Neural cell (in vitro differentiated cells): Measurements from ENCODE around the gene ATP8B4. TPM values are rescaled to one million over a fixed set of nuclear protein-coding genes. Genes with fewer than 3 reads are reported as not detected.

Source experiments
- H2AFZ ChIP-seq: fragments of 200-600, 300-800 bp; sonication (generic), shearing (Covaris generic); 2 replicates; pipeline ENCODE4 v1.6.0; 2014; ENCODE audit warnings: low read depth, mild to moderate bottlenecking, antibody characterized with exemption, low read length, moderate library complexity
- H3F3A ChIP-seq: fragments of 200-600 bp; shearing (Covaris generic); 2 replicates; pipeline ENCODE4 v1.6.1; 2016; ENCODE audit warnings: mild to moderate bottlenecking, moderate library complexity, mixed read lengths, antibody characterized with exemption, low read length; ENCODE audit not compliant: insufficient read depth, poor library complexity, severe bottlenecking
- H3K27ac ChIP-seq: fragments of 200-600, 300-800 bp; sonication (generic), shearing (Covaris generic); 2 replicates; pipeline ENCODE4 v1.5.1; 2014; ENCODE audit warnings: mild to moderate bottlenecking, low read length, moderate library complexity
- H3K27me3 ChIP-seq: fragments of 300-800, 200-600 bp; sonication (generic), shearing (Covaris generic); 2 replicates; pipeline ENCODE4 v1.6.0; 2014; ENCODE audit warnings: mild to moderate bottlenecking, low read depth, low read length, moderate library complexity; ENCODE audit not compliant: insufficient read depth
- H3K36me3 ChIP-seq: fragments of 300-800, 200-600 bp; sonication (generic), shearing (Covaris generic); 2 replicates; pipeline ENCODE4 v1.5.1; 2014; ENCODE audit warnings: mild to moderate bottlenecking, antibody characterized with exemption, low read length, moderate library complexity; ENCODE audit not compliant: insufficient read depth
- H3K4me2 ChIP-seq: fragments of 300-800, 200-600 bp; sonication (generic), shearing (Covaris generic); 2 replicates; pipeline ENCODE4 v1.6.0; 2014; ENCODE audit warnings: mild to moderate bottlenecking, low read length
- H3K4me3 ChIP-seq: fragments of 300-800, 200-600 bp; sonication (generic), shearing (Covaris generic); 2 replicates; pipeline ENCODE4 v1.5.1; 2014; ENCODE audit warnings: mild to moderate bottlenecking, low read length, moderate library complexity
- H3K79me2 ChIP-seq: fragments of 200-600 bp; shearing (Covaris generic); replicated peaks from 2 replicates; pipeline ENCODE4 v1.6.0; 2014; ENCODE audit warnings: mild to moderate bottlenecking, low read length, moderate library complexity; ENCODE audit not compliant: insufficient read depth
- H3K9ac ChIP-seq: fragments of 300-800, 200-600 bp; sonication (generic), shearing (Covaris generic); 2 replicates; pipeline ENCODE4 v1.6.1; 2016; ENCODE audit warnings: mild to moderate bottlenecking, low read length, mixed read lengths
- H3K9me2 ChIP-seq: fragments of 200-600 bp; shearing (Covaris generic); 2 replicates; pipeline ENCODE4 v1.6.1; 2016; ENCODE audit warnings: mild to moderate bottlenecking, low read length, mixed read lengths; ENCODE audit not compliant: insufficient read depth
- H3K9me3 ChIP-seq: fragments of 200-600, 300-800 bp; sonication (generic), shearing (Covaris generic); 2 replicates; pipeline ENCODE4 v1.6.1; 2016; ENCODE audit warnings: mild to moderate bottlenecking, mixed run types, low read length, moderate library complexity, mixed read lengths
- H4K20me1 ChIP-seq: fragments of 200-600 bp; shearing (Covaris generic); 2 replicates; pipeline ENCODE4 v1.6.1; 2016; ENCODE audit warnings: mild to moderate bottlenecking, mixed run types; ENCODE audit not compliant: insufficient read depth
- CTCF ChIP-seq: fragments of 450-650 bp; IDR thresholded peaks from 2 replicates; pipeline ENCODE4 v1.5.1; 2014; ENCODE audit warnings: antibody characterized with exemption, mild to moderate bottlenecking, moderate library complexity; ENCODE audit not compliant: poor library complexity, severe bottlenecking
- EP300 ChIP-seq: fragments of 450-650 bp; conservative IDR thresholded peaks from 2 replicates; pipeline ENCODE4 v1.6.1; 2014; ENCODE audit warnings: antibody characterized with exemption, mild to moderate bottlenecking, moderate library complexity; ENCODE audit not compliant: poor library complexity, severe bottlenecking
- EZH2 ChIP-seq: fragments of 200-600, 300-800 bp; shearing (Covaris generic), sonication (generic); IDR thresholded peaks from 2 replicates; pipeline ENCODE4 v1.6.1; 2014; ENCODE audit warnings: antibody characterized with exemption, low read length, borderline replicate concordance, mild to moderate bottlenecking; ENCODE audit not compliant: insufficient read depth, poor library complexity, severe bottlenecking
- MXI1 ChIP-seq: fragments of 450-650 bp; conservative IDR thresholded peaks from 2 replicates; pipeline ENCODE4 v1.6.1; 2014; ENCODE audit warnings: antibody characterized with exemption, mild to moderate bottlenecking; ENCODE audit not compliant: poor library complexity, severe bottlenecking
- POLR2AphosphoS5 ChIP-seq: IDR thresholded peaks from 2 replicates; pipeline ENCODE4 v1.6.1; 2012
- SMC3 ChIP-seq: fragments of 450-650 bp; conservative IDR thresholded peaks from 2 replicates; pipeline ENCODE4 v1.6.1; 2014; ENCODE audit warnings: antibody characterized with exemption, mild to moderate bottlenecking, moderate library complexity; ENCODE audit not compliant: poor library complexity
- TAF1 ChIP-seq: IDR thresholded peaks from 2 replicates; pipeline ENCODE4 v1.6.1; 2012; ENCODE audit warnings: low read depth
- polyA plus RNA-seq: library from polyadenylated mRNA; depleted of rRNA; stranded (reverse); fragments of >200 nt; gene quantifications from 2 replicates; pipeline ENCODE4 v1.2.3, GENCODE V29; 2014
- TF ChIP-seq, protein P1 (sequence below): IDR thresholded peaks from 2 replicates; pipeline ENCODE4 v1.6.1; 2012; ENCODE audit warnings: borderline replicate concordance

ATP8B4 gene
- polyA plus RNA-seq, 1 donor from 2014 or later: 2.9 TPM

- H3K9ac ChIP-seq: no peak overlapping the region
- H4K20me1 ChIP-seq: no peaks in the 10 kb centered on the region
- no peaks in the 10 kb centered on the region for H3K9me3 ChIP-seq
- no peaks in the 10 kb centered on the region for H3K79me2 ChIP-seq
- H3K4me3 ChIP-seq: no peak overlapping the region
- no peaks in the 10 kb centered on the region for H3K9me2 ChIP-seq
- TF ChIP-seq SMC3 (no peak), EP300 (no peak), MXI1 (no peak), TAF1 (no peak), EZH2 (no peak), CTCF (no peak), POLR2AphosphoS5 (no peak)
- no peaks in the 10 kb centered on the region for H3K36me3 ChIP-seq
- no peak overlapping the region for H3K27ac ChIP-seq
- H3K27me3 ChIP-seq: no peaks in the 10 kb centered on the region
- no peak overlapping the region for H2AFZ ChIP-seq
- H3K4me2 ChIP-seq: no peak overlapping the region
- H3F3A ChIP-seq: no peaks in the 10 kb centered on the region
Measured at GRCh38 chr15:49987198-49987785, 131.7 kb downstream of the ATP8B4 start.

GRCh38 chr15:49986326-49986725 lies 132.7 kb downstream of the ATP8B4 start:
- Histone ChIP-seq H2AFZ (no peak overlapping the region), H3K27ac (no peak overlapping the region), H3K9me2 (no peaks in the 10 kb centered on the region), H3K36me3 (no peaks in the 10 kb centered on the region), H3K4me3 (no peak overlapping the region), H3K4me2 (no peak overlapping the region), H3K79me2 (no peaks in the 10 kb centered on the region), H4K20me1 (no peaks in the 10 kb centered on the region), H3F3A (no peaks in the 10 kb centered on the region), H3K9me3 (no peaks in the 10 kb centered on the region), H3K9ac (no peak overlapping the region), H3K27me3 (no peaks in the 10 kb centered on the region)
- no peak for TF ChIP-seq EP300
- TF ChIP-seq, protein P1, sequence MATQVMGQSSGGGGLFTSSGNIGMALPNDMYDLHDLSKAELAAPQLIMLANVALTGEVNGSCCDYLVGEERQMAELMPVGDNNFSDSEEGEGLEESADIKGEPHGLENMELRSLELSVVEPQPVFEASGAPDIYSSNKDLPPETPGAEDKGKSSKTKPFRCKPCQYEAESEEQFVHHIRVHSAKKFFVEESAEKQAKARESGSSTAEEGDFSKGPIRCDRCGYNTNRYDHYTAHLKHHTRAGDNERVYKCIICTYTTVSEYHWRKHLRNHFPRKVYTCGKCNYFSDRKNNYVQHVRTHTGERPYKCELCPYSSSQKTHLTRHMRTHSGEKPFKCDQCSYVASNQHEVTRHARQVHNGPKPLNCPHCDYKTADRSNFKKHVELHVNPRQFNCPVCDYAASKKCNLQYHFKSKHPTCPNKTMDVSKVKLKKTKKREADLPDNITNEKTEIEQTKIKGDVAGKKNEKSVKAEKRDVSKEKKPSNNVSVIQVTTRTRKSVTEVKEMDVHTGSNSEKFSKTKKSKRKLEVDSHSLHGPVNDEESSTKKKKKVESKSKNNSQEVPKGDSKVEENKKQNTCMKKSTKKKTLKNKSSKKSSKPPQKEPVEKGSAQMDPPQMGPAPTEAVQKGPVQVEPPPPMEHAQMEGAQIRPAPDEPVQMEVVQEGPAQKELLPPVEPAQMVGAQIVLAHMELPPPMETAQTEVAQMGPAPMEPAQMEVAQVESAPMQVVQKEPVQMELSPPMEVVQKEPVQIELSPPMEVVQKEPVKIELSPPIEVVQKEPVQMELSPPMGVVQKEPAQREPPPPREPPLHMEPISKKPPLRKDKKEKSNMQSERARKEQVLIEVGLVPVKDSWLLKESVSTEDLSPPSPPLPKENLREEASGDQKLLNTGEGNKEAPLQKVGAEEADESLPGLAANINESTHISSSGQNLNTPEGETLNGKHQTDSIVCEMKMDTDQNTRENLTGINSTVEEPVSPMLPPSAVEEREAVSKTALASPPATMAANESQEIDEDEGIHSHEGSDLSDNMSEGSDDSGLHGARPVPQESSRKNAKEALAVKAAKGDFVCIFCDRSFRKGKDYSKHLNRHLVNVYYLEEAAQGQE: no peak
- TF ChIP-seq EZH2: no peak
- TF ChIP-seq CTCF: no peak
